GM08714 (cell line): ENCODE results near the gene ATXN1.

Experiments used
- H3K4me3 ChIP-seq: fragments of 200-500 bp; sonication (Bioruptor generic); 2 replicates; pipeline ENCODE4 v1.5.1; 2014; ENCODE audit warnings: mild to moderate bottlenecking, low read length, inconsistent platforms
- ZNF274 ChIP-seq: IDR thresholded peaks from 2 replicates; pipeline ENCODE4 v1.6.1; 2012; ENCODE audit warnings: mild to moderate bottlenecking, low read depth, low read length

ATXN1 gene

DNA sequence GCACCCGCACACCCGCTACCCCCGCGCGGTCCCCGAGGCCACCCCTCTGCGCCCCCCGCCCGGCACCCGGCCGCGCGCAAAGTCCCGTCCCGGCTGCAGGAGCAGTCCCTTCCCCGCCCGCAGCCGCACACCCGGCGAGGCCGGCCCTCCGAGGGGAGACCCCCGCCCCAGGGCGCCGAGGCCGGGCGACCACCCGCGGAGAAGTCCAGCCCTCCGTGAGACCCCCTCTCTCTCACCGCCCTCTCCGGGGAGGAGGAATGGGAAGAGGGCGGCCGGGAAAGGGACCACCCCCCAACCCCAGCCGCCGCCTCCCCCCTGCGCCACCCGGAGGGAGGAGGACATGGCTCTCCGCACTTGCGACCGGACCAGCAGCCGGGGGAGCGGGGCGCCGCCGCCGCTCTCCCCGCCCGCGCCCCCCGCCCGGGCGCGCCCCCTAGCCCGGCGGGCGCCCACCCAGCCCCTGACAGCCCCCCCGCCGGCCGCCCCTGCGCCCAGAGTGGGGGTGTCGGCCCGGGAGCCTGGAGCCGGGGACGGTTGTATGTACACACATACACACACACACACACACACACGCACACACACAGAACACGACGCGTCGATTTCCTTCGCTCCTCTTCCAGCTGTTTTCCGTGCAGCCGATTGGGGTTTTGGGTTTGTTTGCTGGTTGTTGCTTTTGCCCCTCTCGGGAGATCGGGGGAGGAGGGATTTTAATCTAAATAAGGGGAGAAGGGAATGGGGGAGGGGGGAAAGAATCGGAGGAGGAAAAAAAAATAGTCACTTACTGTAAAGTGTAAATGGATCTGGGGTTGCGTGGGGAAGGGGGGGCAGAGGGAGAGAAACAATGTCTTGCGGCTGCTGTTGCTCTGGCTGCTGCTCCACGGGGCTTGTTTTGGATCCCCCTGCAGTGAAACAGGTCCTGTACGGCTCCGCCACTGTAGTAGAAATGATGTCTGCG is at the start of gene ATXN1:
TSS of gene ATXN1 (minus strand) at position 945 of the 955 bp plus-strand sequence.
- TF ChIP-seq ZNF274 = no peak
- peak within 1 kb of the TSS; percentile 89 for H3K4me3 ChIP-seq

GRCh38 chr6:16810411-16810810 is 49.2 kb upstream of the ATXN1 start:
- H3K4me3 ChIP-seq = no peak overlapping the region
- no peak for TF ChIP-seq ZNF274

- no peak overlapping the region for H3K4me3 ChIP-seq
- TF ChIP-seq ZNF274 = no peak
These were observed 48.6 kb upstream of the ATXN1 start for GRCh38 chr6:16809753-16810358.

- TF ChIP-seq ZNF274 = no peak
- no peak overlapping the region for H3K4me3 ChIP-seq
These were observed 46.7 kb upstream of the ATXN1 start for GRCh38 chr6:16807956-16808355.

DNA sequence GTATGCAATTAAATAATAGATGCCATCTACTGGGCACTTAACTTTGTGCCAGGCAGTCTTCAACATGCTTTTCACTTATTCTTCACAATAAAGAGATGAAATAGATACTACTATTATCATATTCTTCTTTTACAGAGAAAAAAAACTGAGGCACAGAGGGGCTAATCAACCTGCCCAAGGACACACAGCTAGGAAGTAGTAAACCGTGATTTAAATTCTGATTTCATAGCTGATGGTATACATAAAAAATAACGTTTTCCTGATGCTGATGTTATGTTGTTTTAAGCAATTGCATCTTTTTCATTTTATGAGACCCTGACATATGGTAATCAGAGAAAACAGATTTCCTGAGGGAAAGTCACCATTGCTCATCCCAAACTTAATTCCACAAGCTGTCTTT is 45.1 kb upstream of the ATXN1 start:
- H3K4me3 ChIP-seq = no peak overlapping the region
- no peak for TF ChIP-seq ZNF274

DNA sequence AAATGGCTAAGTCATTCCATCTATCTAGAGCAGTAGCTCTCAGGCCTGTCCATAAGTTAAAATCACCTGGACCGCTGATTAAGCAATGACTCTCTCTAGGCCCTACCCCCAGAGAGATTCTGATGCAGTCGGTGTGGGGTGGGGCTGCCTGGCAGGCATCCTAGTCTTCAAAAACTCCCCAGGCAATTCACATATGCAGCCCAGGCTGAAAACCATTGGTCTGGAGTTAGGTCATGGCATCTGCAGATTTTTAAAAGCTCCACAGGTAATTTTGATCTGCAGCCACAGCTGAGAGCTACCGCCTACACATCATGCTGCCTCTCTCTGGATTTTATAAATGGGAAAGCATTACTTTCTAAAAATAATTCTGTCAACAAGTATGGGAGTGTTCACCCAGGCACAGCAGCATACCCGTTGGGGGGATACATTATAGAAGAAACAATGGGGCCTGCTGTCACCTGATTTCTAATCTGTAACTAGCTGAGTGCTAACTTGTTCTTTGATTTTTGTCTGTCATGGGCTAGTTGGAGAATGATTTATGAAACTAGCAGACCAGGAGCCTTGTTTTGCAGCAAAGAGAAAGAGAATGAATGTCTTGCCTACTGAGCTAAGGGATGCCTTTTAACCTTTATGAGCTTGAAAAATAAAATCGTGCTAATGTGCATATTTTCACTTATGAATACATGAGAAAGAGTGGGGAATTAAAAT is 44.1 kb upstream of the ATXN1 start:
- H3K4me3 ChIP-seq = no peak overlapping the region
- no peak for TF ChIP-seq ZNF274

- H3K4me3 ChIP-seq = no peak overlapping the region
- TF ChIP-seq ZNF274 = no peak
These were observed 43.4 kb upstream of the ATXN1 start for GRCh38 chr6:16804546-16805242.

DNA sequence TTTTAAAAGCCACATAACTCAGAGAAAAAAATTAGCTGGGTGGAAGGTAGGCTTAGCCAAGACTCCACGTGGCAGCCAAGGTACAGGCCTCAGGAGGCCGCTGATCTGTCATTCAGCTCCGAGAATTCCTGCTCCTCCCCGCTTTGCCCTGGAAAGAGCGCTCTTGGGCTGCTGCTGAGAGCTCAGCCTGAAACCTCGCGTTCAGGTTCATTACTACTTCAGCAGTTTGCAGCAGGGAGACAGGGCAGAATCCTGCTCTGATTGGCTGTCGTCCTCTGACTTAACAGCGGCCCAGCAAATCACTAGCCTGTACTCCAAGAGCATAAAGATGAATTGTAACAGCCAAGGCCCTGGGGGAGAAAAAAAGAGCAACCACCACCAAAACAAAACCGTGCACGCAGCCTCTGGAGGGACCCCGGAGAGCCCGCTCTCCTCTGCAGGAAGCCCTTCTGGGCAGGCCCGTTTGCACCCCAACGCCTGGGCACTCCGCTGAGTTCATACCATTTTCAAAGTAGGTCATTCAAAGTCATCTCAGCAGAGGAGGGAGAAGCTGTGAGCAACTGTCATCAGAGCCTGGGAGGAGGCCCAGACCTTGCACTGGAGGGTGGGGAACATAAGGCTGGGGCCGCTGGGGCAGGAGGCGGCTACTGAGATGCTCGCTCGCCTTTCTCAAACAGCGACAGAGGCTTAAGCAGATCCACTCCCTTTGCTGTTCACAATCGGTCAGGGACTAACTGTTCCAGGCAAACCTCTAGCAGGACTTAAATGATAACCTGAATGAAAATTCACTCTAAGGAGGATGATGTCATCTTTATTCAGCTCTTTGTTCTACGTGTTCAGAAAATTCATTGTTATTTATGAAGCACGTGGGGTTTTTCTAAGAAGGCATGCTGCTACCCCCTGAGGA is 42.3 kb upstream of the ATXN1 start:
- no peak for TF ChIP-seq ZNF274
- H3K4me3 ChIP-seq = no peak overlapping the region

DNA sequence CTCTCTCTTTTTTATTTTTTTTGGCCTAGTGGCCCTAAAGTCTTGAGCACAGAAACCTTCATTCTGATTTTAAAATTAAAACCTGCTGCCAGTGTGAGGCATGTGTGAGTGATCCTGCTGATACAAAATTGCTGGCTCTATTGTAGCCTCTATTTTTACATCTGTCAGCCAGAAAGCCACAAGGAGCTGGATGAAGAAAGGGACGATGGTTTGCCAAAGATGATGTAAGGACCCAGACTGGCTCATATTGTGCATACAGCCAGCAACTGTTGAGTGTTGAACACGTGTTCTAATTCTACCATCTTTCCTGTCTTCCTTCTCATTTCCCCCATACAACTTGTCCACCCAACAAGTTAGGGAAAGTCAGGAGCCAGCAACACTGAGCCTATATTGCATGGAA is 40.8 kb upstream of the ATXN1 start:
- no peak overlapping the region for H3K4me3 ChIP-seq
- no peak for TF ChIP-seq ZNF274

DNA sequence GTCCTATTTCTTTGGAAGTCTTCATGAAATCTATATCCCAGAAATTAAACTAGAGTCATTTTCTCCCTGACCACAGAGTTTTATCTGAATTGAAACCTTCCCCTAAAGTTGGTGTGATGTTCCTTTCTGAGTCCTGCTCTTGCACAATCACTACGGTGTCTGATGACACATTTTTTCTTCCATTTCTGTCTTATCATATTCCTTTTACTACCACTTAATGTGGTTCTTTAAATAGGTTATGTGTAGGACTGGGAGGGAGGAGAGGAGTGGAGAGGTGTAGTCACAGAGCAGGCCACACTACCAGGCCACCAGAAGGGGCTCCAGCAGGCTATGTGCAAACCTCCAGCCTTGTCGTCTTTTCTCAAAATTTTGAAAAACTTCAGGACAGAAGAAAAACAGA is 39.7 kb upstream of the ATXN1 start:
- no peak overlapping the region for H3K4me3 ChIP-seq
- TF ChIP-seq ZNF274 = no peak

GRCh38 chr6:16800341-16800740 is 39.1 kb upstream of the ATXN1 start:
- no peak for TF ChIP-seq ZNF274
- no peak overlapping the region for H3K4me3 ChIP-seq

DNA sequence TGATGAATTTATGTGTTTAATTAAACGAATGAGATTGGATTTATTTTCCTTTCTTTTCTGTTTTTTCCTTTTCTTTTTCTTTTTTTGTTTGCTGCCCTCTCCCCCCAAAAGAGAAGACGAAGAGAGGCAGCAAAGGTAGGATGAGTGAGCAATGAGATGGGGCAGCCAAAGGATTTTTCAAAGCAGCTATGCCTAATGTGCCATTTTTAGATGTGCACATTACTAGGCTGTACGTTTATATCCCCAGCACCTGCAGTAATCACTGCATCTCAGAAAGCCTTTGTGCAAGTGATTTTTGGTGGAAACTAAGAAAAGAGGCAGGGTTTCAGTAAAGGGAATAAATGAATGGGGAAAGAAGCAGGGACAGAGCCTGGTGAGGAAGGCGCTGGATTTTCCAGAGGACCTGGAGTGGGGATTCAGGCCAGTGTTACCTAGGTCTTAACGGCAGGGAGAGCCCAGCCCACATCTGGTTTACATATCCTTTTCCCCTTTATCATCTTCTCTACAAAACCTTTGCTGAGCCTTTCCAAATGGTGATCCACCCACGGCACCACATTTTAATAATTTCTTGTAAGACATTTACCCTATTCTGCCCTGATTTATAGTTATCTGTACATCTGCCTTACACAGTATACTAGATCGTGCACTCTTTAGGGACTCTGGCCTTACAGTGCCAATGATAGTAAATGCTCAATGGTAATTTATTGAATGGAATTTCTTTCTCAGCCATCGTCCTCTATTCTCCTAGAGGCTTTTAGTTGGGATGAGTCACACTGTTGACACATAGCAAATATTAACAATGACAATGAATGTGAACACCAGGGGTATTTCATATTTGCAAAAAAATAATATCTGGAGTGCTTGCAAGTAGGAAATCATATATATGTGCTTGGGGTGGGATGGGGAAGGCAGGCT is 38.3 kb upstream of the ATXN1 start:
- no peak for TF ChIP-seq ZNF274
- H3K4me3 ChIP-seq = no peak overlapping the region
